Measurements from ENCODE around the gene KRT6C. TPM values are rescaled to one million over a fixed set of nuclear protein-coding genes. Genes with fewer than 3 reads are reported as not detected.

KRT6C gene
- total RNA-seq, 2 donors from 2014 or later = not detected

DNA sequence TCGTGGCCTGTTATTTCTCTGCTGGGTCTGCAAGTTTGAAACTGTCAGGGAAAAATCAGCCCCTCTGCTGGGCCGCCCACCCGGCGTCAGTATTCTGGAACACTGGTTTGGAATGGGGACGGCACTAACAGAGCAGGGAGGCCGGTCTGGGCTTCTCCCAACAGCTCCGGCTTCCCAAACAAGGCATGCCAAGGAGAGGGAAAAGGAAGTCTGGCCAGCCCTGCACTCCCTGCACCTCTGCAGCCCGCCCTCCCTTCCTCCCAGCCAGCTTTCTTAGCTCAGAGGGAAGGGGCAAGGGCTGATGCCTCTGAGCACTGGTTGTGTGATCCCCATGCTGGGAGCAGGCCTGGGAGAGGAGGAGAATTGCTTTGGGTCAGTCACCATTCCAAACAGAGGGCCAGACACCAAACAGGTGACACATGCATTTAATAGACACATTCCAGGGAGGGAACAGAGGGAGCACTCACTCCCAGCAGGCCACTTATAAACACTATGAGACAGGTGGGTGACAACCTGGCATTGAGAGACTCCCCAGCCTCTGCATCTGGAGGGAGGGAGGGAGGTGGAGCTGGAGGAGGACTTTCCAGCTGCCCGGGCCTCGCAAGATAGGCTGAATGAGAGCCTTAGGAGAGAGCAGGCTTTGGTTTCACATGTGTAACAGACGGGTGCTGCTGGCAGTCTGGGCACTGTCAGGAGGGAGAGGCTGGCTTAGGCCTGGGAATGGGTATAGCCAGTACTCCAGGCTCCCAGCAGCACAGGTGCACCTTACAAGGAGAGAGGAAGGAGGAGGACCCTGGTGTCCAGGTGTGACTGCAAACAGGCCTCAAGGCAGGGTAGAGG is 49.7 kb downstream of the KRT6C start:
- H3K36me3 ChIP-seq = no peaks in the 10 kb centered on the region
- H3K9me3 ChIP-seq = no peaks in the 10 kb centered on the region
- no peak for DNase-seq (ENCODE audit: low spot score)
- no peaks in the 10 kb centered on the region for H3K4me1 ChIP-seq
- peak overlapping the region in 1 of 2 donors; percentile 16 for H3K27ac ChIP-seq
- no peak overlapping the region for H3K4me3 ChIP-seq
- TF ChIP-seq, protein P1, sequence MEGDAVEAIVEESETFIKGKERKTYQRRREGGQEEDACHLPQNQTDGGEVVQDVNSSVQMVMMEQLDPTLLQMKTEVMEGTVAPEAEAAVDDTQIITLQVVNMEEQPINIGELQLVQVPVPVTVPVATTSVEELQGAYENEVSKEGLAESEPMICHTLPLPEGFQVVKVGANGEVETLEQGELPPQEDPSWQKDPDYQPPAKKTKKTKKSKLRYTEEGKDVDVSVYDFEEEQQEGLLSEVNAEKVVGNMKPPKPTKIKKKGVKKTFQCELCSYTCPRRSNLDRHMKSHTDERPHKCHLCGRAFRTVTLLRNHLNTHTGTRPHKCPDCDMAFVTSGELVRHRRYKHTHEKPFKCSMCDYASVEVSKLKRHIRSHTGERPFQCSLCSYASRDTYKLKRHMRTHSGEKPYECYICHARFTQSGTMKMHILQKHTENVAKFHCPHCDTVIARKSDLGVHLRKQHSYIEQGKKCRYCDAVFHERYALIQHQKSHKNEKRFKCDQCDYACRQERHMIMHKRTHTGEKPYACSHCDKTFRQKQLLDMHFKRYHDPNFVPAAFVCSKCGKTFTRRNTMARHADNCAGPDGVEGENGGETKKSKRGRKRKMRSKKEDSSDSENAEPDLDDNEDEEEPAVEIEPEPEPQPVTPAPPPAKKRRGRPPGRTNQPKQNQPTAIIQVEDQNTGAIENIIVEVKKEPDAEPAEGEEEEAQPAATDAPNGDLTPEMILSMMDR (IDR thresholded peaks at IDR 0.05) = no peak
- H3K27me3 ChIP-seq = no peaks in the 10 kb centered on the region

DNA sequence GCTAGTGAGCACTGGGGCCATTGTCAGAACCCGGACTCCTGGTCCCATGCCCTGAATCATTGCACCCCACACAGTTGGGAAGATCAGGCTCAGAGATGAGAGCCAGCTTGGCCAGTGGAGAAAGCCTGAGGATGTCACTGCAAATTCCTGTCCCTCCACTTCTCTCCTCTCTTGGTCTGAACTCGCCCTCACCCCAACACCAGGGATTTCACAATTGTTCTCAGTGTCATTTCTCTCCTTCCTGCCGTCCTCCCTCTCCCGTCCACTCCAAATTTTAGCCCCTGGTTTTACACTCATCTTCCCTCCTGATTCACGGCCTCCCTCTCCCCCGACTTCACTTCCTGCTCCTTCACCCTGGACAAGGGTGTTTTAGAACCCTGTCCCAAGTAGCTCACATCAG is 50.6 kb downstream of the KRT6C start:
- Histone ChIP-seq H3K4me3 (no peak overlapping the region), H3K36me3 (no peaks in the 10 kb centered on the region), H3K9me3 (no peaks in the 10 kb centered on the region), H3K4me1 (no peaks in the 10 kb centered on the region), H3K27me3 (no peaks in the 10 kb centered on the region), H3K27ac (peak overlapping the region in 1 of 2 donors; percentile 16)
- DNase-seq (ENCODE audit: low spot score) = no peak
- TF ChIP-seq, protein P1 (IDR thresholded peaks at IDR 0.05) = no peak

DNA sequence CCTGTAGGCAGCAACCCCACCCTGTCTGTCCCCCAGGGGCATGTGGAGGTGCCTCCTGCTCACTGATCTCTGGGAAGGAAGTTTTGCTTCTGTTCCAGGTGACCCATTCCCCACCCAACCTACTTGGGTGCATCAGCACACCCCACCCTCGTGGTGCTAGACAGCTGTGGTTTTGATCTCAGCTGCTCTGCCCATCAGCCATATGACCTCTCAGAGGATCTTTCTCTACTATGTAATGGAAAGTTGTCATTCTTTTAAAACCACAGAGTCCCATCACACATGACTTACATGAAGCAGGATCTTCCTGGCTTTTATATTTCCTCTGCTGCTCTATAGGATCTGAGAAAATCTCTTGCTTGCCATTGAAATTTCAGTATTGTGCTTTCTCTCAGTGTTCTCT is 53.9 kb downstream of the KRT6C start:
- no peak for DNase-seq (ENCODE audit: low spot score)
- Histone ChIP-seq H3K4me3 (no peak overlapping the region), H3K27me3 (no peaks in the 10 kb centered on the region), H3K27ac (no peak overlapping the region), H3K9me3 (no peaks in the 10 kb centered on the region), H3K36me3 (no peaks in the 10 kb centered on the region), H3K4me1 (peaks cover 0 to 8% of the 10 kb centered on the region in 2 donors)
- TF ChIP-seq, protein P1 (IDR thresholded peaks at IDR 0.05) = no peak

DNA sequence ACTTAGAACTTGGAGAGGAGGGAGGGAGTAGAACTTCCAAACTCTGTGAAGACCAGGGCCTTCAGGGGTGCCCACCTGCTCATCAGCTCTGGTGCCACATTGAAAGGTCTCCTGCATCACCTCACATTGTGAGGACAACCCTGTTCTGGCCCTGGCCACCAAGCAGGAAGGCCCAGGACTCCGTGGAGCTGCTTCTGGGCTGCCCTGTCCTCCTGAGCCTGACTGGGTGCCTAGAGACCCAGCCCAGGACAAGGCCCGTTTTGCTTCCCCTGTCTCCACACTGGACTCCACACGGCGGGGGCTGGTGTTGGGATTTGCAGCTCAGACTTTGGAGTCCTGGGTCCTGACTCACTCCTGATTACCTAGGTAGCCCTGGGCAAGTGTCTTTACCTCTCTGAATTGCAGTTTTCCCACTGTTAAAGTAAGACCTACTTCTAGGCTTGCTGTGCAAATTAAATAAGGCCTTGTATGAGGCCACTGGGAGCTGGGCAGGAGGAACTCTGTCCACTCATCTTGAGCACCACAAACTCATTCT is 55.0 kb downstream of the KRT6C start:
- Histone ChIP-seq H3K27ac (no peak overlapping the region), H3K4me3 (no peak overlapping the region), H3K27me3 (no peaks in the 10 kb centered on the region), H3K4me1 (peaks cover 0 to 8% of the 10 kb centered on the region in 2 donors), H3K9me3 (no peaks in the 10 kb centered on the region), H3K36me3 (no peaks in the 10 kb centered on the region)
- no peak for DNase-seq (ENCODE audit: low spot score)
- TF ChIP-seq, protein P1 (IDR thresholded peaks at IDR 0.05) = no peak

Other genes with a start within 250 kb of the KRT6C start
- 10 to 100 TPM; 14.7 to 58.4 TPM for gene KRT7, start 240.6 kb downstream of the KRT6C start, total RNA-seq
- not detected for gene KRT86, start 199.2 kb downstream of the KRT6C start, total RNA-seq
- gene KRT81, start 182.3 kb downstream of the KRT6C start, total RNA-seq = not detected
- gene KRT83, start 152.4 kb downstream of the KRT6C start, total RNA-seq = not detected
- not detected for gene KRT85, start 106.3 kb downstream of the KRT6C start, total RNA-seq
- gene KRT84, start 88.2 kb downstream of the KRT6C start, total RNA-seq = under 1 TPM in 1 of 2 donors, not detected in 1; 0.28 TPM
- gene KRT82, start 67.5 kb downstream of the KRT6C start, total RNA-seq = not detected
- not detected for gene KRT75, start 39.4 kb downstream of the KRT6C start, total RNA-seq
- gene KRT6B, start 21.7 kb downstream of the KRT6C start, total RNA-seq = not detected
- gene KRT6A, start 19.5 kb upstream of the KRT6C start, total RNA-seq = 1 to 10 TPM in 1 of 2 donors, under 1 TPM in 1; 0.48 to 7.4 TPM
- 10 to 100 TPM in 1 of 2 donors, 1 to 10 TPM in 1; 1.4 to 12.1 TPM for gene KRT5, start 46.6 kb upstream of the KRT6C start, total RNA-seq
- not detected for gene KRT71, start 79.3 kb upstream of the KRT6C start, total RNA-seq
- 1 to 10 TPM in 1 of 2 donors, not detected in 1; 2.9 TPM for gene KRT74, start 100.0 kb upstream of the KRT6C start, total RNA-seq
- gene KRT72, start 127.7 kb upstream of the KRT6C start, total RNA-seq = not detected
- not detected for gene KRT73, start 144.8 kb upstream of the KRT6C start, total RNA-seq
- not detected for gene KRT2, start 178.4 kb upstream of the KRT6C start, total RNA-seq
- not detected for gene KRT1, start 206.6 kb upstream of the KRT6C start, total RNA-seq
- not detected for gene KRT77, start 229.7 kb upstream of the KRT6C start, total RNA-seq